Lower lobe of right lung (tissue), 2 donors: Measurements from ENCODE around the gene VCAM1. TPM values are rescaled to one million over a fixed set of nuclear protein-coding genes. Genes with fewer than 3 reads are reported as not detected.
"Not testable (repeated sequence)": the region's sequence is repeated elsewhere in the genome, so short reads cannot be mapped to it uniquely, and the experiment has no call there.

ENCODE experiments used
- ATAC-seq, 2 donors: fragments of 200-7000 bp; cut with Tn5 transposase; one replicate each; pipeline ENCODE4 v1.9.1; 2020 to 2022; ENCODE audit warnings: mild to moderate bottlenecking in 2 of 2, moderate library complexity in 2 of 2
- DNase-seq: peaks from one replicate; pipeline ENCODE4 v3.0.0-alpha.2; 2020
- H3K27ac ChIP-seq: fragments of 200-600 bp; one replicate; pipeline ENCODE4 v1.8.0; 2022
- H3K27me3 ChIP-seq: fragments of 200-600 bp; one replicate; pipeline ENCODE4 v1.8.0; 2022; ENCODE audit warnings: low read depth
- H3K36me3 ChIP-seq: fragments of 200-600 bp; one replicate; pipeline ENCODE4 v1.8.0; 2022; ENCODE audit warnings: mild to moderate bottlenecking
- H3K4me1 ChIP-seq: fragments of 200-600 bp; one replicate; pipeline ENCODE4 v1.8.0; 2022
- H3K4me3 ChIP-seq: fragments of 200-600 bp; one replicate; pipeline ENCODE4 v1.8.0; 2022; ENCODE audit warnings: mild to moderate bottlenecking
- H3K9me3 ChIP-seq: fragments of 200-600 bp; one replicate; pipeline ENCODE4 v1.8.0; 2022
- intact Hi-C: fragments of 100-400 bp; cut with DNase I; formaldehyde crosslinking; loops from one replicate; pipeline ENCODE4 v1.11.0; 2022
- total RNA-seq: library from RNA; stranded (reverse); fragmentation: NEBNext Ultra II Directional; extraction: Animal tissue kit (Norgen Biotek cat#: 25700); gene quantifications from one replicate; pipeline ENCODE4 v1.2.1, GENCODE V29; 2021
- TF ChIP-seq, protein P1 (sequence below): fragments of 200-600 bp; IDR thresholded peaks from one replicate; pipeline ENCODE4 v1.8.0; 2022; ENCODE audit warnings: antibody characterized with exemption, mild to moderate bottlenecking
- donor health status: DM: no; HTN: yes; CAD: no; lungs with severe emphysema.

The VCAM1 gene
- total RNA-seq, 1 donor from 2014 or later, result 5.5 TPM

DNA sequence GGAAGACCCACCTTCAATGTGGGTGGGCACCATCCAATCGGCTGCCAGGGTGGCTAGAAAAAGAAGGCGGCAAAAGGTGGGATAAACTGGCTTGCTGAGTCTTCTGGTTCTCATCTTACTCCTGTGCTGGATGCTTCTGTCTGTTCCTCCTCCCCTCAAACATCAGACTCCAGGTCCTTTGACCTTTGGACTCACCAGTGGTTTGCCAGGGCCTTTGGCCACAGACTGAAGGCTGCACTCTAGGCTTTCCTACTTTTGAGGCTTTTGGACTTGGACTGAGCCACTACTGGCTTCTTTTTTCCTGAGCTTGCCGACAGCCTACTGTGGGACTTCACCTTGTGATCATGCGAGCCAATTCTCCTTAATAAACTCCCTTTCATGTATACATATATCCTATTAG lies 55.9 kb downstream of the VCAM1 start:
- DNase-seq (no peak), ATAC-seq (no peak)
- H3K27ac ChIP-seq, result no peak overlapping the region
- no peaks in the 10 kb centered on the region for H3K27me3 ChIP-seq
- no peak overlapping the region for H3K4me3 ChIP-seq
- H3K4me1 ChIP-seq, result no peaks in the 10 kb centered on the region
- TF ChIP-seq, protein P1, sequence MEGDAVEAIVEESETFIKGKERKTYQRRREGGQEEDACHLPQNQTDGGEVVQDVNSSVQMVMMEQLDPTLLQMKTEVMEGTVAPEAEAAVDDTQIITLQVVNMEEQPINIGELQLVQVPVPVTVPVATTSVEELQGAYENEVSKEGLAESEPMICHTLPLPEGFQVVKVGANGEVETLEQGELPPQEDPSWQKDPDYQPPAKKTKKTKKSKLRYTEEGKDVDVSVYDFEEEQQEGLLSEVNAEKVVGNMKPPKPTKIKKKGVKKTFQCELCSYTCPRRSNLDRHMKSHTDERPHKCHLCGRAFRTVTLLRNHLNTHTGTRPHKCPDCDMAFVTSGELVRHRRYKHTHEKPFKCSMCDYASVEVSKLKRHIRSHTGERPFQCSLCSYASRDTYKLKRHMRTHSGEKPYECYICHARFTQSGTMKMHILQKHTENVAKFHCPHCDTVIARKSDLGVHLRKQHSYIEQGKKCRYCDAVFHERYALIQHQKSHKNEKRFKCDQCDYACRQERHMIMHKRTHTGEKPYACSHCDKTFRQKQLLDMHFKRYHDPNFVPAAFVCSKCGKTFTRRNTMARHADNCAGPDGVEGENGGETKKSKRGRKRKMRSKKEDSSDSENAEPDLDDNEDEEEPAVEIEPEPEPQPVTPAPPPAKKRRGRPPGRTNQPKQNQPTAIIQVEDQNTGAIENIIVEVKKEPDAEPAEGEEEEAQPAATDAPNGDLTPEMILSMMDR, result no peak
- no peaks in the 10 kb centered on the region for H3K36me3 ChIP-seq
- no peaks in the 10 kb centered on the region for H3K9me3 ChIP-seq
- intact Hi-C loops, result no loop called here

DNA sequence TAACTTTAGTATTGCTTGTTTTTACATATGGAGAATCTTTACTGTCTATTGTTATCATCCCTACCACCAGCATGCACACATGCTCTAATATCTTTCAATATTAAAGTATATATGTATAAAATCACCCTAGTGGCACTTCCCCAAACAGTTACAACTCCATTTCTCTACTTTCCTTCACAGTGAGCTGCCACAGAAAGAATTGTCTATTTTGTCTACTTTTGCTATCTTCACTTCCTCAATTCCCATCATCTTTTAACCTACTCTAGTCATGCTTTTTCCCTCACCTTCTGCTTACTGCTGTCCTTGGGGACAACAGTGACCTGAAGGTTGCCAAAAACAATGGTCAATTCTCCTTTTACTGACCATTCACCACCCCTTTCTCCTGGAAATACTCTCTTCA lies 59.2 kb downstream of the VCAM1 start:
- no peak for ATAC-seq
- TF ChIP-seq, protein P1, result no peak

DNA sequence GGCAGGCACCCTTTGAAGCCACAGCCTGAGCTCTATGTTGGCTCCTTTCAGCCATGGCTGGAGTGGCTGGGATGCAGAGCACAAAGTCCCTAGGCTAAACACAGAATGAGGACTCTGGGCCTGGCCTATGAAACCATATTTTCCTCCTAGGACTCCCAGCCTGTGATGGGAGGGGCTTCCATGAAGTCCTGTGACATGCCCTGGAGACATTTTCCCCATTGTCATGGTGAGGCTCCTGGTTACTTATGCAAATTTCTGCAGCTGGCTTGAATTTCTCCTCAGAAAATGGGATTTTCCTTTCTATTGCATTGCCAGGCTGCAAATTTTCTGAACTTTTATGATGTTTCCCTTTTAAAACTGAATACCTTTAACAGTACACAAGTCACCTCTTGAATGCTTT lies 61.3 kb downstream of the VCAM1 start:
- ATAC-seq (no peak), DNase-seq (no peak)
- intact Hi-C loops, result no loop called here
- TF ChIP-seq, protein P1, result no peak
- no peaks in the 10 kb centered on the region for H3K36me3 ChIP-seq
- no peak overlapping the region for H3K27ac ChIP-seq
- H3K4me3 ChIP-seq, result no peak overlapping the region
- no peaks in the 10 kb centered on the region for H3K27me3 ChIP-seq
- no peaks in the 10 kb centered on the region for H3K9me3 ChIP-seq
- no peaks in the 10 kb centered on the region for H3K4me1 ChIP-seq

More for the DNA sequence above, 59.2 kb downstream of the VCAM1 start:
- H3K36me3 ChIP-seq, result no peaks in the 10 kb centered on the region
- no peak overlapping the region for H3K4me3 ChIP-seq
- no peaks in the 10 kb centered on the region for H3K27me3 ChIP-seq
- H3K9me3 ChIP-seq, result no peaks in the 10 kb centered on the region
- no peak for DNase-seq
- no peak overlapping the region for H3K27ac ChIP-seq
- no peaks in the 10 kb centered on the region for H3K4me1 ChIP-seq
- intact Hi-C loops, result no loop called here

DNA sequence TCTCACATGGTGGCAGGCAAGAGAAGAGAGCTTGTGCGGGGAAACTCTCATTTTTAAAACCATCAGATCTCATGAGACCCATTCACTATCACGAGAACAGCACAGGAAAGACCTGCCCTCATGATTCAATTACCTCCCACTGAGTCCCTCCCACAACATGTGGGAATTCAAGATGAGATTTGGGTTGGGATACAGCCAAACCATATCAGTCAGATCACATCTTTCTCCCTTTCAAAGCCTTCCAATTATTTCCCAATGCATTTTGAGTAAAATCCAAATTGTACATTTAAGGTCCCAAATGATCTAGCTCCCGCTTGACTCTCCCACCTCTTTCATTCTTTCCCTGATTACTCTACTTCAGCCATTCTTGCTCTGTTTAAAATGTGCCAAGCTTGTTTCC lies 62.2 kb downstream of the VCAM1 start:
- H3K36me3 ChIP-seq, H3K9me3 ChIP-seq, ATAC-seq, H3K27ac ChIP-seq, intact Hi-C loops, H3K27me3 ChIP-seq, DNase-seq, H3K4me1 ChIP-seq, H3K4me3 ChIP-seq: not testable (repeated sequence)

DNA sequence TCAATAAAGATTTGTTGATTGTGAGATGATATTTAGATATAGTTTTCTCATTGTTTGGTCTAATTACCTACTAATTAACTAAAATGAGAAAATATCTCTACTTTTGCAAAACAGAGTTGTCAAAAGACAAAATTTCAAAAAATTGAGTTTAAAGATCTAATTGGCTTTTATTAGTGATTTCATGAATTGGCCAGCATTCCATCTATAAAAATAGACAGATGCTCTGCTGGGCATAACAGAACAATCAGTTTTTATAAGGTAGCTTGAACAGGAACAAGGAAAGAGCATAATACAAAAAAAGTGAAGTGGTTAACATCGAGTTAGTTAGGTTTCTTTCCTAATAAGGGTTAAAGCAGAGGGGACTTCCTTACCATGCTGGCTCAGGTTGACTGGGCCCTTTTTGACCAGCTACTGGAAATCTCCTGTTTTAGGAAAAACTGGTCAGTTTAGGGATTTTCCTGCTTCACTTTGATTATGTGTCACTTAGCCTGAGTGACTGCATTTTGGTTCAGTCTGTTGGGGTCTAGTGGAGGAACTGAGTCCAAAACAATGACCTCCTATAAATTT lies 63.0 kb downstream of the VCAM1 start:
- TF ChIP-seq, protein P1, result no peak
- no peak for ATAC-seq
- H3K27ac ChIP-seq, result no peak overlapping the region
- H3K4me3 ChIP-seq, result no peak overlapping the region
- H3K36me3 ChIP-seq, result no peaks in the 10 kb centered on the region
- intact Hi-C loops, result no loop called here
- H3K9me3 ChIP-seq, result no peaks in the 10 kb centered on the region
- no peak for DNase-seq
- H3K27me3 ChIP-seq, result no peaks in the 10 kb centered on the region
- H3K4me1 ChIP-seq, result no peaks in the 10 kb centered on the region

DNA sequence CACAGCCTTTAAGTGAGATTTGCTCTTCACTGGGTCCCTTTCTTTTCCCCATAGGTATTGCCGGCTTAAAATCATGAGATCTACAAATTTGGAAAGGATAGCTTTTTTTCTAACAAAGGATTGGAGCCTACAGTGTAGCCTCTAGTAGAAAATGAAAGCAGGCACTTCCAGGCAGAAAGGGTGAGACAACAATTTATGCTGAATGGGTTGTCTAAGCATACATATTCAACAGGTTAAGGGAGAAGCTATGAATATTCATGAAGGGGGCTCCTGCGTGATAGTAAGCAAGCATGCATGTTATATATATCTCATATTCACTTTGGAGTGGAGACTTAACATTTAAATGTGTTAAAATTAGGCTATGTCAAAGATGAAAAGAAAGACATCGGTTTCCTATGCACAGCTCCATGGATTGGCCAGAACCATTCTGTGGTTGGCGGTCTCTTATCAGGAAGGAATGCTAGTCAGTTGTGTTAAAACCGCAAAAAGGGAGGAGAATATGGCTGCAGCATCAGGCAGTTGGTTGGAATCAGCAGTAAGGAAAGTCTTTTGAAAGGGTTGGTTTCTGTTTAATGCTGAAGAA lies 66.0 kb downstream of the VCAM1 start:
- DNase-seq, result no peak

More for the DNA sequence above, 66.0 kb downstream of the VCAM1 start:
- Histone ChIP-seq H3K36me3 (no peaks in the 10 kb centered on the region), H3K27me3 (no peaks in the 10 kb centered on the region), H3K27ac (no peak overlapping the region), H3K4me1 (no peaks in the 10 kb centered on the region), H3K9me3 (no peaks in the 10 kb centered on the region), H3K4me3 (no peak overlapping the region)
- TF ChIP-seq, protein P1, result no peak
- peak in 1 of 2 donors; percentile 30 for ATAC-seq
- intact Hi-C loops, result no loop called here
